Sigmoid colon (tissue), 3 donors: Measurements from ENCODE around the gene SELPLG.

Source experiments
- CTCF ChIP-seq, 4 experiments: fragments of 450-650 bp in 3 of 4; fragments of 200-600 bp in 1 of 4; IDR thresholded peaks; one replicate each; pipeline ENCODE4 v1.5.1; 2016 to 2019; ENCODE audit warnings: antibody characterized with exemption in 4 of 4, mild to moderate bottlenecking in 3 of 4, moderate library complexity in 2 of 4
- POLR2A ChIP-seq, 2 donors: fragments of 450-650 bp; IDR thresholded peaks; one replicate each; pipeline ENCODE4 v1.6.1; 2016; ENCODE audit warnings: antibody characterized with exemption in 2 of 2, mild to moderate bottlenecking in 2 of 2, moderate library complexity in 2 of 2

GRCh38 chr12:108611884-108612415 is 21.7 kb downstream of the SELPLG start:
- TF ChIP-seq CTCF (IDR thresholded peaks at IDR 0.05) (peak in 2 of 4 experiments; percentile 13 to 31), POLR2A (IDR thresholded peaks at IDR 0.05) (no peak)
